Kidney epithelial cell (primary cell): ENCODE results near the gene RASAL1. TPM values are rescaled to one million over a fixed set of nuclear protein-coding genes. Genes with fewer than 3 reads are reported as not detected.
"Not testable (repeated sequence)": the region's sequence is repeated elsewhere in the genome, so short reads cannot be mapped to it uniquely, and the experiment has no call there.

Source experiments
- DNase-seq: peaks from one replicate; pipeline ENCODE4 v3.0.0-alpha.2; 2010; ENCODE audit warnings: low read depth
- H3K27me3 ChIP-seq: 2 replicates; pipeline ENCODE4 v1.6.0; 2011; ENCODE audit warnings: low read length; ENCODE audit not compliant: control insufficient read depth, insufficient read depth
- H3K36me3 ChIP-seq: 2 replicates; pipeline ENCODE4 v1.5.1; 2011; ENCODE audit warnings: low read length; ENCODE audit not compliant: control insufficient read depth, insufficient read depth
- H3K4me3 ChIP-seq: 2 replicates; pipeline ENCODE4 v1.5.1; 2011; ENCODE audit warnings: low read depth, mild to moderate bottlenecking, control low read depth, low read length
- CTCF ChIP-seq: IDR thresholded peaks from 2 replicates; pipeline ENCODE4 v1.5.1; 2011; ENCODE audit warnings: mild to moderate bottlenecking, moderate library complexity, low read length, control low read depth, inconsistent platforms; ENCODE audit not compliant: insufficient read depth, poor library complexity, severe bottlenecking
- total RNA-seq: library from RNA; depleted of rRNA; stranded (reverse); fragments of >200 nt; gene quantifications from 2 replicates; pipeline ENCODE4 v1.2.3, GENCODE V29; 2015

The RASAL1 gene
- total RNA-seq, 1 donor from 2014 or later: 1.1 TPM

- DNase-seq: no peak
- TF ChIP-seq CTCF: no peak
- Histone ChIP-seq H3K36me3 (no peaks in the 10 kb centered on the region), H3K4me3 (no peak overlapping the region), H3K27me3 (peaks cover 5% of the 10 kb centered on the region)
Observed at GRCh38 chr12:113145720-113146551, 10.4 kb upstream of the RASAL1 start.

GRCh38 chr12:113144806-113145205 lies 9.2 kb upstream of the RASAL1 start:
- no peak for TF ChIP-seq CTCF
- Histone ChIP-seq H3K36me3 (no peaks in the 10 kb centered on the region), H3K27me3 (no peaks in the 10 kb centered on the region), H3K4me3 (no peak overlapping the region)
- no peak for DNase-seq

GRCh38 chr12:113143959-113144358 lies 8.4 kb upstream of the RASAL1 start:
- H3K36me3 ChIP-seq: no peaks in the 10 kb centered on the region
- H3K4me3 ChIP-seq: no peak overlapping the region
- no peak for DNase-seq
- no peaks in the 10 kb centered on the region for H3K27me3 ChIP-seq
- no peak for TF ChIP-seq CTCF

- no peaks in the 10 kb centered on the region for H3K36me3 ChIP-seq
- no peak for TF ChIP-seq CTCF
- DNase-seq: no peak
- no peaks in the 10 kb centered on the region for H3K27me3 ChIP-seq
- H3K4me3 ChIP-seq: no peak overlapping the region
Observed at GRCh38 chr12:113142886-113143332, 7.3 kb upstream of the RASAL1 start.

GRCh38 chr12:113142173-113142885 lies 6.8 kb upstream of the RASAL1 start:
- no peak for DNase-seq
- Histone ChIP-seq H3K36me3 (no peaks in the 10 kb centered on the region), H3K4me3 (no peak overlapping the region), H3K27me3 (no peaks in the 10 kb centered on the region)
- no peak for TF ChIP-seq CTCF

GRCh38 chr12:113141716-113142115 lies 6.2 kb upstream of the RASAL1 start:
- H3K4me3 ChIP-seq, H3K27me3 ChIP-seq, DNase-seq, H3K36me3 ChIP-seq: not testable (repeated sequence)
